OCI-LY3 (cell line): ENCODE data around the gene BAD.

ENCODE experiments used
- H2AFZ ChIP-seq: fragments of 200-600, 300-600 bp; shearing (Covaris generic); 2 replicates; pipeline ENCODE4 v1.6.0; 2014; ENCODE audit warnings: antibody characterized with exemption, low read depth, low read length
- H3K27ac ChIP-seq: fragments of 200-600, 300-600 bp; sonication (generic); 2 replicates; pipeline ENCODE4 v1.5.1; 2014; ENCODE audit warnings: mild to moderate bottlenecking, low read length, moderate library complexity, mixed read lengths
- H3K27me3 ChIP-seq: fragments of 200-600, 300-600 bp; sonication (generic); 2 replicates; pipeline ENCODE4 v1.6.1; 2014; ENCODE audit warnings: low read depth, low read length, mixed read lengths
- H3K36me3 ChIP-seq: fragments of 200-600, 300-600 bp; sonication (generic); replicated peaks from 2 replicates; pipeline ENCODE3; 2014; ENCODE audit warnings: low read depth, low read length, mixed read lengths
- H3K4me1 ChIP-seq: fragments of 300-600, 200-600 bp; sonication (generic); 2 replicates; pipeline ENCODE4 v1.6.1; 2014; ENCODE audit warnings: low read length, mixed read lengths
- H3K4me2 ChIP-seq: fragments of 200-600, 300-600 bp; sonication (generic); 2 replicates; pipeline ENCODE4 v1.6.1; 2014; ENCODE audit warnings: low read length, mixed read lengths
- H3K4me3 ChIP-seq: fragments of 300-600, 200-600 bp; sonication (generic); 2 replicates; pipeline ENCODE4 v1.5.1; 2014; ENCODE audit warnings: antibody characterized with exemption, mild to moderate bottlenecking, low read length, moderate library complexity
- H3K79me2 ChIP-seq: fragments of 300-600, 200-600 bp; shearing (Covaris generic); 2 replicates; pipeline ENCODE4 v1.6.1; 2014; ENCODE audit warnings: mild to moderate bottlenecking, low read length, mixed read lengths
- H3K9ac ChIP-seq: fragments of 300-600, 200-600 bp; shearing (Covaris generic); 2 replicates; pipeline ENCODE4 v1.6.0; 2014; ENCODE audit warnings: mild to moderate bottlenecking, low read length, moderate library complexity
- H3K9me3 ChIP-seq: fragments of 200-600, 300-600 bp; shearing (Covaris generic); 2 replicates; pipeline ENCODE4 v1.6.1; 2014; ENCODE audit warnings: low read length, mixed read lengths; ENCODE audit not compliant: insufficient read depth
- H4K20me1 ChIP-seq: fragments of 200-600, 300-600 bp; sonication (generic); 2 replicates; pipeline ENCODE4 v1.6.1; 2016; ENCODE audit warnings: low read length, mixed read lengths; ENCODE audit not compliant: insufficient read depth
- CTCF ChIP-seq: fragments of 200-600, 300-600 bp; sonication (generic); IDR thresholded peaks from 2 replicates; pipeline ENCODE4 v1.5.1; 2014; ENCODE audit warnings: antibody characterized with exemption, low read length, low read depth
- EZH2phosphoT487 ChIP-seq: fragments of 200-600 bp; shearing (Covaris generic); IDR thresholded peaks from 2 replicates; pipeline ENCODE4 v1.6.1; 2018; ENCODE audit warnings: antibody characterized with exemption, mixed run types, low read depth

Gene BAD

GRCh38 chr11:64260147-64260708, 24.2 kb downstream of the BAD start:
- Histone ChIP-seq H2AFZ (no peak overlapping the region), H3K79me2 (no peaks in the 10 kb centered on the region), H3K36me3 (peaks cover 59% of the 10 kb centered on the region), H3K4me2 (peak overlapping the region; percentile 38), H3K9ac (peak overlapping the region; percentile 42; the same call in 1 of the 2 replicates), H3K4me3 (no peak overlapping the region), H3K9me3 (no peaks in the 10 kb centered on the region), H3K27me3 (no peaks in the 10 kb centered on the region), H4K20me1 (no peaks in the 10 kb centered on the region), H3K27ac (peak overlapping the region; percentile 74), H3K4me1 (peaks cover 19% of the 10 kb centered on the region)
- no peak for TF ChIP-seq CTCF
- TF ChIP-seq EZH2phosphoT487: no peak

GRCh38 chr11:64259533-64260067, 24.9 kb downstream of the BAD start:
- Histone ChIP-seq H3K27me3 (no peaks in the 10 kb centered on the region), H3K9ac (peak overlapping the region; percentile 42; the same call in 1 of the 2 replicates), H3K4me2 (peak overlapping the region; percentile 38), H3K9me3 (no peaks in the 10 kb centered on the region), H3K4me3 (no peak overlapping the region), H4K20me1 (no peaks in the 10 kb centered on the region), H3K27ac (peak overlapping the region; percentile 74), H3K36me3 (peaks cover 59% of the 10 kb centered on the region), H2AFZ (no peak overlapping the region), H3K79me2 (no peaks in the 10 kb centered on the region), H3K4me1 (peaks cover 19% of the 10 kb centered on the region)
- no peak for TF ChIP-seq EZH2phosphoT487
- no peak for TF ChIP-seq CTCF

- TF ChIP-seq CTCF (no peak), EZH2phosphoT487 (no peak)
- Histone ChIP-seq H3K36me3 (peaks cover 59% of the 10 kb centered on the region), H3K27me3 (no peaks in the 10 kb centered on the region), H3K4me1 (peaks cover 19% of the 10 kb centered on the region), H3K4me2 (peak overlapping the region; percentile 38; the same call in 1 of the 2 replicates), H3K9ac (peak overlapping the region; percentile 42; the same call in 1 of the 2 replicates), H3K9me3 (no peaks in the 10 kb centered on the region), H3K4me3 (no peak overlapping the region), H2AFZ (no peak overlapping the region), H4K20me1 (no peaks in the 10 kb centered on the region), H3K27ac (peak overlapping the region; percentile 74), H3K79me2 (no peaks in the 10 kb centered on the region)
Measured at GRCh38 chr11:64258946-64259532, 25.4 kb downstream of the BAD start.

GRCh38 chr11:64258356-64258755, 26.1 kb downstream of the BAD start:
- Histone ChIP-seq H3K79me2 (peaks cover 4% of the 10 kb centered on the region), H3K27ac (no peak overlapping the region), H4K20me1 (0 out of 2 replicates have a peak, but pooled peaks cover 5% of the 10 kb centered on the region), H3K36me3 (peaks cover 56% of the 10 kb centered on the region), H3K9ac (no peak overlapping the region), H3K4me3 (no peak overlapping the region), H2AFZ (no peak overlapping the region), H3K9me3 (no peaks in the 10 kb centered on the region), H3K27me3 (no peaks in the 10 kb centered on the region), H3K4me2 (no peak overlapping the region), H3K4me1 (peaks cover 23% of the 10 kb centered on the region)
- TF ChIP-seq CTCF: no peak
- no peak for TF ChIP-seq EZH2phosphoT487
